NCI-H2227 (cell line): ENCODE data around the gene RNF212.

Source experiments
- DNase-seq: peaks from one replicate; lab custom pipeline; 2025; ENCODE audit not compliant: unreplicated experiment; lab: John Stamatoyannopoulos, UW

The RNF212 gene

GRCh38 chr4:1022051-1022738 is 91.2 kb downstream of the RNF212 start:
- DNase-seq = no peak
